ENCODE results near the gene ZNF35. TPM values are rescaled to one million over a fixed set of nuclear protein-coding genes. Genes with fewer than 3 reads are reported as not detected.
"Not testable (repeated sequence)": the region's sequence is repeated elsewhere in the genome, so short reads cannot be mapped to it uniquely, and the experiment has no call there.

The ZNF35 gene
- total RNA-seq, 2 experiments from 2014 or later = 5.4 TPM

DNA sequence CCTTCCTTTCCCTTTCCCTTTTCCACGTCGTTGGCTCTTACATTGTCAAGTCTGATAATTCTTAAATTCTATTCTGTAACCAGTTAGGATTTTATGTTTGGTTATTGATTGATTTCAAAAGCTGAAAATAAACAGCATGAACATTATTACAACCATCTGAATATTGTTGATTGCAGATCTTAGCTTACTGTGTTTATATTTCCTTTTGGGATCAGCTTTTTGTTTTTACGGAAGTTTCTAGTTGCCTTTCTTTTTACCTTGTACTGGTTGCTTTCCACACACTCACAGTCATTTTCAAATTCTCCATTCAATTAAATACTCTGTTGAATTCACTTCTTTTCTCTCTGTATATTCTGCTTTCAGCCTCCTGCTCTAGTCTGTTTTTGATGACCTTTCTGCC lies 16.6 kb downstream of the ZNF35 start:
- no peak for DNase-seq
- Mint-ChIP-seq H3K9me3 (peaks cover 34% of the 10 kb centered on the region), H3K27me3 (no peaks in the 10 kb centered on the region), H3K27ac (no peak overlapping the region), H3K36me3 (peaks cover 24% of the 10 kb centered on the region), H3K4me1 (no peaks in the 10 kb centered on the region), H3K4me3 (no peak overlapping the region)
- no peak for ATAC-seq (ENCODE audit: low read depth)
- POLR2A ChIA-PET = no interaction called here

DNA sequence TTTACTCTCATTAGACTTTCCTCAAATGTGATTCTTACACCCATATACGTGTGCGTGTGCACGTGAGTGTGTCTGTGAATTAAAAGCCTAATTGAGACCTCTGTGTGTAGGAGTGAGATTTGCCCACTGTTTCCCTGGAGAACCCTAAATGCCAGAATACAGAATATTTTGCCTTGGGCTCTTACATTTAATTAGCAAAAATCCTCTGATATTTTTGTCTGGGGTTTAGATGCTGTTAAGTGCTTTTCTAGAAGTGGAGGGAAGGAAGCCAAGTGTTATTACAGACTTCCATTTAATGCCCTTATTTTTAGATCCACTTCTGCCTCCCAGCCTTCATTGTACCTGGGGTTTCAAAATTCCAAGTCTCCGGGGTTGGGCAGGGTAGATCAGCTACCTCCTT lies 17.8 kb downstream of the ZNF35 start:
- POLR2A ChIA-PET = no interaction called here
- Mint-ChIP-seq H3K9me3 (peaks cover 27% of the 10 kb centered on the region), H3K4me3 (no peak overlapping the region), H3K27ac (no peak overlapping the region), H3K36me3 (peaks cover 18% of the 10 kb centered on the region), H3K4me1 (no peaks in the 10 kb centered on the region), H3K27me3 (no peaks in the 10 kb centered on the region)
- DNase-seq (no peak), ATAC-seq (ENCODE audit: low read depth) (no peak)

DNA sequence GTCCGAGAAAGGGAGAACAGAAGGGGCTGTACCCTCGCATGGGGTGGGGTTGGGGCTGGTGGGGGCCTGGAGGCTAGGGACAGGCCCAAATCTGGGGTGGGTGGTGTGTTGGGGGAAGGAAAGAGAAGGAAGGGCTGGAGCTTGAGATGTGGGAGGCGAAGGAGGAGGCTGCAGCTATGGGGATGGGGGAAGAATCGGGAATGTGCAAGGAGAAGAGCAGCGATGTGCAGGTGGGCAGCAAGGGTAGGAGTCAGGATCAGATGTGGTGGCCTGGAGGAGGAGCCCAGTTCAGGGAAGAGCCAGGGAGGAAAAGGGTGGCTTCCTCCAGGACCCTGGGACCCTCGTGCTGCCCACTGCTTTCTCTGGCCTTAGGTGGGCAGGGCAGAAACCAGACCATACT lies 21.2 kb downstream of the ZNF35 start:
- Mint-ChIP-seq H3K4me3 (no peak overlapping the region), H3K36me3 (peaks cover 3% of the 10 kb centered on the region), H3K4me1 (no peaks in the 10 kb centered on the region), H3K27ac (no peak overlapping the region), H3K27me3 (no peaks in the 10 kb centered on the region), H3K9me3 (peaks cover 18% of the 10 kb centered on the region)
- DNase-seq (no peak), ATAC-seq (ENCODE audit: low read depth) (no peak)
- POLR2A ChIA-PET = no interaction called here

DNA sequence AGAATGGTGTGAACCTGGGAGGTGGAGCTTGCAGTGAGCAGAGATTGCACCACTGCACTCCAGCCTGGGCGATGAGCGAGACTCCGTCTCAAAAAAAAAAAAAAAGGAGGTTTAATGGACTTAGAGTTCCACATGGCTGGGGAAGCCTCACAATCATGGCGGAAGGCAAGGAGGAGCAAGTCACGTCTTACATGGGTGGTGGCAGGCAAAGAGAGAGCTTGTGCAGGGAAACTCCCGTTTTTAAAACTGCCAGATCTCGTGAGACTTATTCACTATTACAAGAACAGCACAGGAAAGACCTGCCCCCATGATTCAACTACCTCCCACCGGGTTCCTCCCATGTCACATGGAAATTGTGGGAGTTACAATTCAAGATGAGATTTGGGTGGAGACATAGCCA lies 24.9 kb downstream of the ZNF35 start:
- H3K4me1 Mint-ChIP-seq; POLR2A ChIA-PET; H3K36me3 Mint-ChIP-seq; H3K27me3 Mint-ChIP-seq; H3K27ac Mint-ChIP-seq; H3K4me3 Mint-ChIP-seq; ATAC-seq (ENCODE audit: low read depth); DNase-seq: not testable (repeated sequence)
- peaks cover 18% of the 10 kb centered on the region for H3K9me3 Mint-ChIP-seq

DNA sequence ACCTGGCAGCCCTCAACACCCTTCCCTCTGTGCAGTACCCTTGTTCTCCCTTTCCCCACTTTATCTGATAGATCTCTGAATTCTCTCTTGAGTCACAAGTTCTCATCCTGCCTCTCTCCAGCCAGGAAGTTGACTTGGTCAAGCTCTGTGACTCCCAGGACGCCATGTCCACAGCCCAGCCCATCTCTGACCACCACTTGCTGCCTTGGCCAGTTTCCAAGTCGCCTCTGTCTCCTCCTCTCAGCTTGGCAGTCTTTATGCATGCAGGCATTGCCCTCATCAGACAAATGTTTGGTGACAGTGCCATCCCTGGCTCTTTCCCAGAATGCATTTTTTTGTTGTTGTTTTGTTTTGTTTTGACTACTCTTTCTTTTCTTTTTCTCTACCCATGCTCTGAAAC lies 25.7 kb downstream of the ZNF35 start:
- Mint-ChIP-seq H3K36me3 (no peaks in the 10 kb centered on the region), H3K27me3 (no peaks in the 10 kb centered on the region), H3K4me3 (no peak overlapping the region), H3K4me1 (no peaks in the 10 kb centered on the region), H3K9me3 (peaks cover 16% of the 10 kb centered on the region), H3K27ac (no peak overlapping the region)
- no peak for DNase-seq
- POLR2A ChIA-PET = no interaction called here
- no peak for ATAC-seq (ENCODE audit: low read depth)

DNA sequence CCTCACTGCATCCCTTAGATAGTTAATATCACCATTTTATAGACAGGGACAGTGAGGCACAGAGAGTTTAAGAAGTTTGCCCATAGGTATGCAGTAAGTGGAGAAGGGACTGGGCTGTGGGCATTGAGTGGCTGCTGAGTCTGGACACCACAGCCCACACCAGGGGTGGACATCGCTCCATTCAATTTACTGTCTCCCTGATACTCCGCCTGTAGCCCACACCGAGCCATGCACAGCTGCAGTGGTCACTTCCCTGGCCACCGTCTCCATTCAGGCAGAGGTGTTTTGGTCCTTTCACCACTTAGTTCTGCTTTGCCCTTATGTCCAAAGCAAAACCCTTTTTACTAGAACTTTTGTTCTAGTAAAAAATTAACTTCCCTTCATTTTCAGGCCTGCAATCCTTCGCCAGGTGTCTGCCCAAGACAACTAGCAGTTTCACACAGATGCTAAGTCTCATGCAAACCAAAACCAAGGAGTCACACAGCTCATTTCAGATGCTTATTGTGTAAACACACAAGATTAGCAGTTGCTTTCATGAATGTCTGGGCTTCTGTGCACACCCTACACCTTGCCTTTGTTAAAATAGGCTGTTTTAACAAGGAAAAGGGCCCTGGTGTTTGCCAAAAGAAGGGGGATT lies 30.1 kb downstream of the ZNF35 start:
- no peak overlapping the region for H3K27ac Mint-ChIP-seq
- no peaks in the 10 kb centered on the region for H3K27me3 Mint-ChIP-seq
- POLR2A ChIA-PET = no interaction called here
- H3K4me3 Mint-ChIP-seq = no peak overlapping the region
- H3K36me3 Mint-ChIP-seq = peaks cover 10% of the 10 kb centered on the region
- DNase-seq (no peak), ATAC-seq (ENCODE audit: low read depth) (no peak)
- H3K4me1 Mint-ChIP-seq = no peaks in the 10 kb centered on the region
- H3K9me3 Mint-ChIP-seq = peaks cover 23% of the 10 kb centered on the region

DNA sequence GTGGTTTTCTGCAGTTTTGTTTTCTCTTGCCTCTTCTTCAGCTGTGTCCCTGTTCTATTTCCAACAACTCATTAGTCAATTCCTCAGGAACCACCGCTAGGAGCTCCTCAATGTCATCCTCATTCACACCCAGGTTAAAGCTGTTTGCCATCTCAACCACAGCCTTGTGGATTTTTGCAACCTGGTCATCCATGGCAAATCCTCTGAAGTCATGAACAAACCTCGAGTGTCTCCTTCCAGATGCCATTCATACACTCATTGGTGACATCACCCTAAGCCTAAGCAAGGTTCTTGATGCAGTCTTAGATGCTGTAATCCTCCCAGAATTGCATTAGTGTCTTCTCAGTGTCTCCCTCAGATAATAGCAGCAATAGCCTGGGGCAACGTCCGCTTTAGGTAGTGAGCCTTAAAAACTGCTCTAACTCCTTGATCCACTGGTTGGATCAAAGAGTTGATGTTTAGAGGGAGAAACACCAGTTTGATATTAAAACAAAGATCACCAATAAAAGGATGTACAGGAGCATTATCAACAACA lies 32.5 kb downstream of the ZNF35 start:
- H3K9me3 Mint-ChIP-seq = peaks cover 38% of the 10 kb centered on the region
- no peak for ATAC-seq (ENCODE audit: low read depth)
- POLR2A ChIA-PET = interaction anchor here (0.7 kb wide), 1 partner anchor 537 kb away, joined by 4 read pairs; no protein-coding TSS in a partner anchor

DNA sequence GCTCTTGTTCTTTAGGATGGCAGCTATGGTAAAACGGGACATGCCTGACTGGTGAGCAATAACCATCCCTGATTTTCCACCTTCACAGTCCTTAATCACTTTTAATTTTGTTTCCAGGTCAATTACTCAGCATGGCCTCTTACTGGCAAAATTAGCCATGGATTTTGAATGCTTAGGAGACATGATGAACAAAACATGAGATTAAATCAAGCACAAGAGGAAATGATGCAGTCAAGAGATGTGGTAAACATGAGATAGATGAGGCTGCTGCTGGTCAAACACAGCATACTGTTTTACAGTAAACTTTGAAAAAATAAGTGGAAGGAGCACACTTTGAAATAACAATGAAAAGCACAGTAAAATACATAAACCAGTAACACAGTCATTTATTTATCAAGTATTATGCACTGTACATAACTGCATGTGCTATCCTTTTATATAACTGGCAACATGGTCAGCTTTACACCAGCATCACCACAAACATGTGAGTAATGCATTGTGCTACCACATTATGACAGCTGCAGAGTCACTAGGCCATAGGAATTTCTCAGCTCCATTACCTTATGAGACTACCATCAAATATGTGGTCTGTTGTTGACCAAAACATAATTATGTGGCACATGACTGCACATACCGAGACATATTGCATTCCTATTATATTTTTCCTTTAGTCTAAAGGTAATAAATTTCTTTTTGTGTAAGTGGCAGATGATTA lies 33.8 kb downstream of the ZNF35 start:
- H3K36me3 Mint-ChIP-seq = peaks cover 37% of the 10 kb centered on the region
- DNase-seq (no peak), ATAC-seq (ENCODE audit: low read depth) (no peak)
- H3K27ac Mint-ChIP-seq = no peak overlapping the region
- H3K4me3 Mint-ChIP-seq = no peak overlapping the region
- POLR2A ChIA-PET = interaction anchor here (0.6 kb wide), 1 partner anchor 20 kb away, joined by 3 read pairs; no protein-coding TSS in a partner anchor
- H3K9me3 Mint-ChIP-seq = peaks cover 46% of the 10 kb centered on the region
- H3K27me3 Mint-ChIP-seq = peaks cover 2% of the 10 kb centered on the region
- H3K4me1 Mint-ChIP-seq = peaks cover 7% of the 10 kb centered on the region

More for the DNA sequence above, 32.5 kb downstream of the ZNF35 start:
- Mint-ChIP-seq H3K4me3 (no peak overlapping the region), H3K36me3 (peaks cover 31% of the 10 kb centered on the region), H3K27me3 (peaks cover 2% of the 10 kb centered on the region), H3K27ac (no peak overlapping the region), H3K4me1 (peaks cover 7% of the 10 kb centered on the region)
- no peak for DNase-seq

DNA sequence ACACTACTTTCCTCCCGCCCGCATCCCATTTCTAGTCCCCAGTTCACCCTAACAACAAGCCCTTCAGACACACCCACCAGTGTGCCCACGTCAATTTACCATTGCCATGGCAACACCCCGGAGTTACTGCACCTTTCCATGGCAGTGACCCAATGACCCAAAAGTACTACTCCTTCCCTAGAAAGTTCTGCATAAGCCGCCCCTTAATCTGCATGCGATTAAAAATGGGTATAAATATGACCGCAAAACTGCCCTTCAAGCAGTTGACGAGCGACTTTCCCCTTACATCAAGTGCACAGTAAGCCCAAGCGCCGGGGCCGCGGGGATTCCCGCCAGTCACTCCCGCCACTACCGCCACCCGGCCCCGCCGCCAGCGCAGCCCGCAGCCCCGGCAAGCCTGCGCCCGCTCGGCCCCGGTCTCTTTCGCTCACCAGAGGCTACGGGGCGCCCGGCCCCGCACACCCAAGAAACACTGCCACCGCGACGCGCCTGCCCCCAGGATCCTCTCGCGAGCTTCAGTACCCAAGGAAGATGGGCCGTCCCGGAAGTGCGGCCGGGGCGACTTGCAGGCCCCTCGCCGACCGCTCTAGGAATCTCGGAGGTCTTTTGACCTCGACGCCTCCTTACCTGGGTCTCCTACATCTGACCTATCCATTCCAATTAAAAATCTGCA lies 36.7 kb downstream of the ZNF35 start:
- ATAC-seq (ENCODE audit: low read depth) (peak; percentile 89), DNase-seq (peak; percentile 73)
- POLR2A ChIA-PET = interaction anchor here (1.5 kb wide), 1 partner anchor 77 kb away, joined by 4 read pairs; the partner anchor contains the start of genes KIAA1143 and KIF15
- Mint-ChIP-seq H3K4me3 (peak overlapping the region; percentile 86), H3K27me3 (peaks cover 2% of the 10 kb centered on the region), H3K27ac (peak overlapping the region; percentile 79), H3K36me3 (peaks cover 37% of the 10 kb centered on the region), H3K4me1 (peaks cover 7% of the 10 kb centered on the region), H3K9me3 (peaks cover 55% of the 10 kb centered on the region)

DNA sequence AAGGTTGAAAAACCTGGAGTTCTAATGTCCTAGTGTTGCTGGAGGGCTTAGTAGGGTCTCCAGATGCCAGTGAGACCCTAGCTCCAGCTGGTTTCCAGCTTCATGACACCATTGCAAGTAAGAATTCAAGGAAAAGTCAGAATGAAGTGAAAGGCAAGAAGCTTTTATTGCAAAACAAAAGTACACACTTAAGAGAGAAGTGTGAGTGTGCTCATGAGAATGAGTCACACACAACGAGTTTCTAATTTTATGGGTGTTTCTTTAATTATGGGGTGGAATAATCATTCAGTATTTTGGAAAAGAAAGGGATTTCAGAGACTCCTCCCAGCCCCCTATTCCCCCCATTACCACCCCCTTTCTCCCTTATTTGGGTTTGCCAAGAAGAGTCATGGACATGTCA lies 39.4 kb downstream of the ZNF35 start:
- H3K9me3 Mint-ChIP-seq = peaks cover 59% of the 10 kb centered on the region
- DNase-seq (no peak), ATAC-seq (ENCODE audit: low read depth) (no peak)
- peaks cover 18% of the 10 kb centered on the region for H3K27me3 Mint-ChIP-seq
- peaks cover 34% of the 10 kb centered on the region for H3K36me3 Mint-ChIP-seq
- no peak overlapping the region for H3K4me3 Mint-ChIP-seq
- POLR2A ChIA-PET = no interaction called here
- no peak overlapping the region for H3K27ac Mint-ChIP-seq
- H3K4me1 Mint-ChIP-seq = peaks cover 7% of the 10 kb centered on the region

Other genes with a start within 250 kb of the ZNF35 start
- 10 to 100 TPM; 26.2 to 27.2 TPM for gene ZNF445, start 171.1 kb upstream of the ZNF35 start, total RNA-seq
- gene ZKSCAN7, start 93.5 kb upstream of the ZNF35 start, total RNA-seq = 1 to 10 TPM; 4.9 to 5.3 TPM
- gene ZNF660, start 63.8 kb upstream of the ZNF35 start, total RNA-seq = 1 to 10 TPM in 1 of 2 experiments, under 1 TPM in 1; 0.65 to 2.0 TPM
- 10 to 100 TPM; 18.4 to 19.2 TPM for gene ZNF197, start 23.7 kb upstream of the ZNF35 start, total RNA-seq
- 1 to 10 TPM; 2.9 to 3.2 TPM for gene ZNF502, start 63.9 kb downstream of the ZNF35 start, total RNA-seq
- 1 to 10 TPM; 4.3 to 6.3 TPM for gene ZNF501, start 80.9 kb downstream of the ZNF35 start, total RNA-seq
- gene KIAA1143, start 112.9 kb downstream of the ZNF35 start, total RNA-seq = 10 to 100 TPM; 45.3 to 46.4 TPM
- gene KIF15, start 113.1 kb downstream of the ZNF35 start, total RNA-seq = 10 to 100 TPM; 39.8 to 42.3 TPM
- 10 to 100 TPM; 14.5 to 17.2 TPM for gene TMEM42, start 213.2 kb downstream of the ZNF35 start, total RNA-seq
- gene TGM4, start 225.9 kb downstream of the ZNF35 start, total RNA-seq = not detected

Data from activated naive CD8-positive, alpha-beta T cell treated with anti-CD3 and anti-CD28 coated beads, Interleukin-2, amount 10 ng/mL, durations not matched to agents 7 days and 5 days (primary cell).